ENCODE results near the gene SETBP1. TPM values are rescaled to one million over a fixed set of nuclear protein-coding genes. Genes with fewer than 3 reads are reported as not detected.

Gene SETBP1
- total RNA-seq, 1 experiment from 2014 or later = 0.05 TPM

- Histone ChIP-seq H3K4me3 (replicated peaks in 1 of 2; ENCODE audit: low read depth in 1 of 2, low read length in 2 of 2) (no peak overlapping the region), H3K27me3 (ENCODE audit: insufficient read depth, low read length) (no peaks in the 10 kb centered on the region), H4K20me1 (ENCODE audit: insufficient read depth) (no peaks in the 10 kb centered on the region), H3K79me2 (ENCODE audit: insufficient read depth, low read length) (no peaks in the 10 kb centered on the region), H3K9me2 (ENCODE audit: insufficient read depth) (no peaks in the 10 kb centered on the region), H3K4me2 (ENCODE audit: low read length) (no peak overlapping the region), H3K9me3 (ENCODE audit: control insufficient read depth in 1 of 2, insufficient read depth in 1 of 2, low read depth in 1 of 2, low read length in 2 of 2) (peaks cover 7 to 36% of the 10 kb centered on the region in 2 experiments; a peak in 2 of 4 replicates), H3K4me1 (ENCODE audit: control insufficient read depth in 1 of 2, insufficient read depth in 2 of 2, low read length in 2 of 2) (no peaks in the 10 kb centered on the region), H2AFZ (ENCODE audit: low read depth, low read length, poor library complexity, severe bottlenecking) (no peak overlapping the region), H3K27ac (ENCODE audit: low read depth, low read length) (no peak overlapping the region), H3K9ac (ENCODE audit: low read length) (no peak overlapping the region), H3K36me3 (ENCODE audit: control insufficient read depth in 1 of 2, insufficient read depth in 2 of 2, low read length in 2 of 2) (no peaks in the 10 kb centered on the region)
- no TSS peak for BruUV-seq (replicated peaks)
- no peak for TF ChIP-seq CBX3 (IDR thresholded peaks at IDR 0.05; ENCODE audit: low read depth)
- no peak for TF ChIP-seq ELF1 (IDR thresholded peaks at IDR 0.05; ENCODE audit: borderline replicate concordance, low read depth)
- TF ChIP-seq YY1 (IDR thresholded peaks at IDR 0.05; ENCODE audit: extremely low read depth, insufficient replicate concordance, low read depth, low read length) = no peak
- TF ChIP-seq SRF (IDR thresholded peaks at IDR 0.05; ENCODE audit: low read depth) = no peak
- TF ChIP-seq MAX (IDR thresholded peaks at IDR 0.05) = no peak
- no peak for TF ChIP-seq EGR1 (IDR thresholded peaks at IDR 0.05; ENCODE audit: low read depth)
- TF ChIP-seq EZH2phosphoT487 (IDR thresholded peaks at IDR 0.05; ENCODE audit: borderline replicate concordance) = no peak
- TF ChIP-seq SP1 (IDR thresholded peaks at IDR 0.05; ENCODE audit: low read depth) = no peak
- no peak for TF ChIP-seq POLR2AphosphoS5 (IDR thresholded peaks at IDR 0.05; ENCODE audit: low read depth, low read length)
- TF ChIP-seq ZFX (IDR thresholded peaks at IDR 0.05) = no peak
- no peak for TF ChIP-seq TCF7L2 (IDR thresholded peaks at IDR 0.05; ENCODE audit: borderline replicate concordance, extremely low read depth, insufficient read depth, insufficient read length)
- no peak for TF ChIP-seq FOSL1 (IDR thresholded peaks at IDR 0.05; ENCODE audit: low read depth)
- no peak for TF ChIP-seq JUND (IDR thresholded peaks at IDR 0.05)
- TF ChIP-seq EZH2 (IDR thresholded peaks at IDR 0.05) = no peak
- no peak for TF ChIP-seq ATF3 (IDR thresholded peaks at IDR 0.05)
- no peak for TF ChIP-seq POLR2A (IDR thresholded peaks at IDR 0.05; ENCODE audit: borderline replicate concordance, extremely low read depth, insufficient read depth, insufficient read length)
- ATAC-seq (no peak), DNase-seq (ENCODE audit: low read depth, low spot score) (no peak)
- ChIA-PET RAD21 (ENCODE audit: low non-redundant PET in 1 of 2, low total read pairs in 2 of 2, uncharacterized antibody in 2 of 2, unreplicated experiment in 2 of 2) (no interaction called here), CTCF (no interaction called here), POLR2A (no interaction called here)
- intact Hi-C loops (cut with micrococcal nuclease) = no loop called here
These were observed 98.1 kb downstream of the SETBP1 start for GRCh38 chr18:44778788-44779187.
